PC-9 (cell line): ENCODE data around the gene FBXW7. TPM values are rescaled to one million over a fixed set of nuclear protein-coding genes. Genes with fewer than 3 reads are reported as not detected.

Experiments used
- BruUV-seq: library from RNA; stranded (reverse); fragments of 400-500 nt; replicated peaks from 2 replicates; lab custom pipeline; 2021; lab: Mats Ljungman, UMichigan
- CTCF ChIA-PET: fragments of 300-600 bp; sonication (Branson Sonifier 250); formaldehyde crosslinking; loops from one replicate; lab custom pipeline; 2022; ENCODE audit warnings: antibody characterized with exemption; lab: Charles Lee
- POLR2A ChIA-PET: fragments of 300-600 bp; sonication (Branson Sonifier 250); formaldehyde crosslinking; loops from one replicate; lab custom pipeline; 2022; ENCODE audit warnings: antibody characterized with exemption; ENCODE audit not compliant: unreplicated experiment; lab: Charles Lee
- DNase-seq, 2 experiments: peaks; one replicate each; pipeline versions ENCODE4 v3.0.0 to v3.0.0-alpha.2; 2015 to 2022; ENCODE audit warnings: mixed read lengths in 1 of 2
- H2AFZ ChIP-seq: fragments of 200-600 bp; sonication (generic); 2 replicates; pipeline ENCODE4 v1.8.1; 2017; ENCODE audit warnings: antibody characterized with exemption
- H3F3A ChIP-seq: fragments of 200-600 bp; sonication (generic); 2 replicates; pipeline ENCODE4 v1.8.1; 2017; ENCODE audit warnings: antibody characterized with exemption, mild to moderate bottlenecking, low read depth; ENCODE audit not compliant: insufficient read depth
- H3K27ac ChIP-seq: fragments of 200-600 bp; sonication (generic); 2 replicates; pipeline ENCODE4 v1.6.1; 2016; ENCODE audit warnings: mixed run types
- H3K27me3 ChIP-seq: fragments of 200-600 bp; sonication (generic); 2 replicates; pipeline ENCODE4 v1.6.1; 2016; ENCODE audit warnings: low read depth, mixed run types; ENCODE audit not compliant: insufficient read depth
- H3K36me3 ChIP-seq: fragments of 200-600 bp; sonication (generic); 2 replicates; pipeline ENCODE4 v1.6.1; 2016; ENCODE audit warnings: low read depth, mixed run types
- H3K4me1 ChIP-seq: fragments of 200-600 bp; sonication (generic); replicated peaks from 2 replicates; pipeline ENCODE4 v1.6.1; 2016; ENCODE audit warnings: mixed run types; ENCODE audit not compliant: insufficient read depth
- H3K4me2 ChIP-seq: fragments of 200-600 bp; sonication (generic); 2 replicates; pipeline ENCODE4 v1.6.1; 2017; ENCODE audit warnings: mixed run types
- H3K4me3 ChIP-seq: fragments of 200-600 bp; sonication (generic); 2 replicates; pipeline ENCODE4 v1.6.1; 2016; ENCODE audit warnings: mixed run types
- H3K79me2 ChIP-seq: fragments of 200-600 bp; sonication (generic); 2 replicates; pipeline ENCODE4 v1.6.1; 2017; ENCODE audit warnings: low read depth, mixed run types
- H3K9me2 ChIP-seq: fragments of 200-600 bp; sonication (generic); 2 replicates; pipeline ENCODE4 v1.8.1; 2017; ENCODE audit warnings: mild to moderate bottlenecking; ENCODE audit not compliant: insufficient read depth
- H3K9me3 ChIP-seq: fragments of 200-600 bp; sonication (generic); 2 replicates; pipeline ENCODE4 v1.8.1; 2016; ENCODE audit warnings: low read depth; ENCODE audit not compliant: insufficient read depth
- H4K20me1 ChIP-seq: fragments of 200-600 bp; sonication (generic); 2 replicates; pipeline ENCODE4 v1.8.1; 2017; ENCODE audit not compliant: insufficient read depth
- EZH2 ChIP-seq: fragments of 200-600 bp; sonication (generic); IDR thresholded peaks from 2 replicates; pipeline ENCODE4 v1.8.0; 2017; ENCODE audit warnings: antibody characterized with exemption, low read depth
- intact Hi-C: fragments of 100-400 bp; cut with micrococcal nuclease; formaldehyde crosslinking; loops from one replicate; pipeline ENCODE4 v1.10.0; 2022; ENCODE audit not compliant: unreplicated experiment
- total RNA-seq: library from RNA; stranded (reverse); gene quantifications from 2 replicates; pipeline ENCODE4 v1.2.3, GENCODE V29; 2021
- TF ChIP-seq, protein P1 (sequence below): fragments of 200-600 bp; sonication (generic); conservative IDR thresholded peaks from 2 replicates; pipeline ENCODE4 v1.6.1; 2017; ENCODE audit warnings: mixed run types, antibody characterized with exemption, mild to moderate bottlenecking, moderate library complexity

Gene FBXW7
- total RNA-seq, 1 experiment from 2014 or later, result 30.2 TPM

GRCh38 chr4:152401424-152401823 lies 134.5 kb downstream of the FBXW7 start:
- CTCF ChIA-PET, result no interaction called here
- H3K36me3 ChIP-seq, result no peaks in the 10 kb centered on the region
- H3K27me3 ChIP-seq, result no peaks in the 10 kb centered on the region
- no peak overlapping the region for H3K4me3 ChIP-seq
- no peaks in the 10 kb centered on the region for H3F3A ChIP-seq
- H3K9me2 ChIP-seq, result no peaks in the 10 kb centered on the region
- H3K4me1 ChIP-seq, result no peaks in the 10 kb centered on the region
- no TSS peak for BruUV-seq
- no peak for DNase-seq
- POLR2A ChIA-PET, result no interaction called here
- no peak overlapping the region for H3K27ac ChIP-seq
- 0 out of 2 replicates have a peak, but pooled peaks cover 2% of the 10 kb centered on the region for H4K20me1 ChIP-seq
- H3K4me2 ChIP-seq, result no peak overlapping the region
- no peaks in the 10 kb centered on the region; the same call in 1 of the 2 replicates for H3K79me2 ChIP-seq
- no peaks in the 10 kb centered on the region for H3K9me3 ChIP-seq
- H2AFZ ChIP-seq, result no peak overlapping the region
- intact Hi-C loops, result loop anchor here (10.0 kb wide), 1 partner anchor 333 kb away; no protein-coding TSS in a partner anchor
- TF ChIP-seq, protein P1, sequence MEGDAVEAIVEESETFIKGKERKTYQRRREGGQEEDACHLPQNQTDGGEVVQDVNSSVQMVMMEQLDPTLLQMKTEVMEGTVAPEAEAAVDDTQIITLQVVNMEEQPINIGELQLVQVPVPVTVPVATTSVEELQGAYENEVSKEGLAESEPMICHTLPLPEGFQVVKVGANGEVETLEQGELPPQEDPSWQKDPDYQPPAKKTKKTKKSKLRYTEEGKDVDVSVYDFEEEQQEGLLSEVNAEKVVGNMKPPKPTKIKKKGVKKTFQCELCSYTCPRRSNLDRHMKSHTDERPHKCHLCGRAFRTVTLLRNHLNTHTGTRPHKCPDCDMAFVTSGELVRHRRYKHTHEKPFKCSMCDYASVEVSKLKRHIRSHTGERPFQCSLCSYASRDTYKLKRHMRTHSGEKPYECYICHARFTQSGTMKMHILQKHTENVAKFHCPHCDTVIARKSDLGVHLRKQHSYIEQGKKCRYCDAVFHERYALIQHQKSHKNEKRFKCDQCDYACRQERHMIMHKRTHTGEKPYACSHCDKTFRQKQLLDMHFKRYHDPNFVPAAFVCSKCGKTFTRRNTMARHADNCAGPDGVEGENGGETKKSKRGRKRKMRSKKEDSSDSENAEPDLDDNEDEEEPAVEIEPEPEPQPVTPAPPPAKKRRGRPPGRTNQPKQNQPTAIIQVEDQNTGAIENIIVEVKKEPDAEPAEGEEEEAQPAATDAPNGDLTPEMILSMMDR, result no peak
- TF ChIP-seq EZH2, result no peak

DNA sequence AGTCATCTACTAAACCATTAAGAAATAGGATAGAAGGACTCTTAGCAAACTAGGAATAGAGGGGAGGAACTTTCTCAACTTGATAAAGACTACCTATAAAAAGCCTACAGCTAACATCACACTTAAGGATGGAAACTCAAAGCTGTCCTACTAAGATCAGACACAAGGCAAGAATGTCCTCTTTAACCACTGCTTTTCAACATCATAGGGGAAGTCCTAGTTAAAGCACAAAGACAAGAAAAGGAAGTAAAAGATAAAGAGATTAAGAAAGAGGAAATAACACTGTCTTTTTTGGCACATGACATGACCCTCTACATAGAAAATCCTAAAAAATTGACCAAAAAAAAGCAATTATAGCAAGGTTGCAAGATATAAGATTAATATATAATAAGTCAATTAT lies 136.6 kb downstream of the FBXW7 start:
- no TSS peak for BruUV-seq
- POLR2A ChIA-PET, result no interaction called here

DNA sequence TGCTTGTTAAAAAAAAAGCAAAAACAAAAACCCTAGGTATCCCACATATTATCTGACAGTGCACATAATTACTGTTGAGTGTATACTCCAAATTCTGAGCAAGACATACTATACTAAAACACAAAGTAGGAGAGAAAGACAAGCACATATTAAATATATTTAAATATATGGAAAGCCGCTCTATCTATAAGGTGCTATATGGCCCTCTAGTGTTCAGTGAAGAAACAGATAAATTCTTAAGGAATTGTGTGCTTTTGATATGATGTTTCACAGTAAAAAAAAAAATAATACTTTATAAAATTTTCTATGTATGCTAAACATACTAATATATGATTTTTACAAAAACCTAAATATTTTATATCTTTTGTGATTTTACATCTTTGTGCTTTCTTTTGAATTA lies 137.8 kb downstream of the FBXW7 start:
- no peak for TF ChIP-seq EZH2
- TF ChIP-seq, protein P1, result peak; percentile 52
- ChIA-PET POLR2A (no interaction called here), CTCF (no interaction called here)
- Histone ChIP-seq H3K9me2 (no peaks in the 10 kb centered on the region), H3K27ac (no peak overlapping the region), H3K4me1 (no peaks in the 10 kb centered on the region), H3K36me3 (no peaks in the 10 kb centered on the region), H3K9me3 (no peaks in the 10 kb centered on the region), H3K4me3 (no peak overlapping the region), H4K20me1 (peaks cover 2% of the 10 kb centered on the region; the same call in 1 of the 2 replicates), H3F3A (no peaks in the 10 kb centered on the region), H2AFZ (no peak overlapping the region), H3K27me3 (no peaks in the 10 kb centered on the region), H3K4me2 (no peak overlapping the region), H3K79me2 (no peaks in the 10 kb centered on the region; the same call in 1 of the 2 replicates)
- no TSS peak for BruUV-seq
- no peak for DNase-seq
- intact Hi-C loops, result no loop called here

More for the DNA sequence above, 136.6 kb downstream of the FBXW7 start:
- DNase-seq, result no peak
- no peaks in the 10 kb centered on the region for H3K4me1 ChIP-seq
- CTCF ChIA-PET, result no interaction called here
- no peaks in the 10 kb centered on the region for H3K36me3 ChIP-seq
- no peak for TF ChIP-seq EZH2
- TF ChIP-seq, protein P1, result no peak
- no peak overlapping the region for H2AFZ ChIP-seq
- no peak overlapping the region for H3K4me2 ChIP-seq
- no peaks in the 10 kb centered on the region for H3K9me3 ChIP-seq
- H3K79me2 ChIP-seq, result no peaks in the 10 kb centered on the region; the same call in 1 of the 2 replicates
- no peaks in the 10 kb centered on the region for H3K9me2 ChIP-seq
- no peaks in the 10 kb centered on the region for H3K27me3 ChIP-seq
- H4K20me1 ChIP-seq, result peaks cover 2% of the 10 kb centered on the region; the same call in 1 of the 2 replicates
- H3K27ac ChIP-seq, result no peak overlapping the region
- no peak overlapping the region for H3K4me3 ChIP-seq
- no peaks in the 10 kb centered on the region for H3F3A ChIP-seq
- intact Hi-C loops, result no loop called here
